Hematopoietic multipotent progenitor cell treated with erythropoietin and hydrocortisone succinate and interleukin-3 and kit ligand, for 17 days (in vitro differentiated cells): ENCODE measurements around the gene KCNH3.
"Not testable (repeated sequence)": the region's sequence is repeated elsewhere in the genome, so short reads cannot be mapped to it uniquely, and the experiment has no call there.

Source experiments
- DNase-seq: peaks from one replicate; pipeline ENCODE4 v3.0.0-alpha.2; 2015; ENCODE audit warnings: low spot score

The KCNH3 gene

GRCh38 chr12:49525942-49526341, 12.9 kb upstream of the KCNH3 start:
- no peak for DNase-seq

GRCh38 chr12:49527361-49528130, 11.3 kb upstream of the KCNH3 start:
- DNase-seq: no peak

- no peak for DNase-seq
These were observed 9.4 kb upstream of the KCNH3 start for GRCh38 chr12:49529414-49529813.

GRCh38 chr12:49531745-49532144, 7.1 kb upstream of the KCNH3 start:
- DNase-seq: no peak

- no peak for DNase-seq
These were observed 5.5 kb upstream of the KCNH3 start for GRCh38 chr12:49533331-49533730.

- DNase-seq: not testable (repeated sequence)
These were observed 4.7 kb upstream of the KCNH3 start for GRCh38 chr12:49534122-49534521.

- DNase-seq: no peak
These were observed 4.0 kb upstream of the KCNH3 start for GRCh38 chr12:49534731-49535278.

- no peak for DNase-seq
These were observed 2.8 kb upstream of the KCNH3 start for GRCh38 chr12:49535921-49536525.

- no peak for DNase-seq
These were observed 2.2 kb upstream of the KCNH3 start for GRCh38 chr12:49536526-49537071.

- no peak for DNase-seq
These were observed 1.5 kb upstream of the KCNH3 start for GRCh38 chr12:49537231-49537751.

GRCh38 chr12:49537752-49538509, 899 bp upstream of the KCNH3 start:
- DNase-seq: no peak

GRCh38 chr12:49539406-49540228, 787 bp downstream of the KCNH3 start:
- no peak for DNase-seq

GRCh38 chr12:49540229-49541139, 1.7 kb downstream of the KCNH3 start:
- no peak for DNase-seq

GRCh38 chr12:49541140-49541861, 2.5 kb downstream of the KCNH3 start:
- DNase-seq: no peak

- no peak for DNase-seq
These were observed 3.2 kb downstream of the KCNH3 start for GRCh38 chr12:49541911-49542505.

- DNase-seq: no peak
These were observed 3.8 kb downstream of the KCNH3 start for GRCh38 chr12:49542592-49543160.

- no peak for DNase-seq
These were observed 4.5 kb downstream of the KCNH3 start for GRCh38 chr12:49543221-49543913.
